GM12878 (cell line): Measurements from ENCODE around the gene TMEM207. TPM values are rescaled to one million over a fixed set of nuclear protein-coding genes. Genes with fewer than 3 reads are reported as not detected.

Experiments
- ATAC-seq: fragments of 200-7000 bp; cut with Tn5 transposase; 3 replicates; pipeline ENCODE4 v1.9.1; 2020; ENCODE audit warnings: mild to moderate bottlenecking, moderate library complexity
- BruUV-seq: library from RNA; stranded (reverse); fragments of 400-500 nt; replicated peaks from 2 replicates; lab custom pipeline; 2021; lab: Mats Ljungman, UMichigan
- CTCF ChIA-PET: fragments of 300-600 bp; sonication (Branson Sonifier 250); formaldehyde crosslinking; extraction: SDS; loops from one replicate; lab custom pipeline; 2021; ENCODE audit warnings: inconsistent platforms; lab: Yijun Ruan, JAX
- POLR2A ChIA-PET: fragments of 350-600 bp; formaldehyde crosslinking; extraction: SDS; loops from one replicate; lab custom pipeline; 2021; ENCODE audit warnings: inconsistent platforms; lab: Charles Lee
- RAD21 ChIA-PET: fragments of 300-600 bp; sonication (Branson Sonifier 250); formaldehyde crosslinking; loops from one replicate; lab custom pipeline; 2023; ENCODE audit warnings: antibody characterized with exemption; ENCODE audit not compliant: unreplicated experiment; lab: Charles Lee
- SMC1A ChIA-PET: fragments of 300-600 bp; sonication (Branson Sonifier 250); formaldehyde crosslinking; loops from one replicate; lab custom pipeline; 2023; ENCODE audit not compliant: unreplicated experiment, uncharacterized antibody; lab: Charles Lee
- DNase-seq: peaks from one replicate; pipeline ENCODE4 v3.0.0-alpha.2; 2011; ENCODE audit warnings: low read depth, low spot score
- FAIRE-seq: peaks from 3 replicates; lab custom pipeline; 2011; peaks lifted over from hg19 to GRCh38; lab: Jason Lieb, UNC
- H2AFZ ChIP-seq: 2 replicates; pipeline ENCODE4 v1.6.0; 2011; ENCODE audit warnings: low read depth, low read length, control low read depth; ENCODE audit not compliant: control insufficient read depth
- H3K27ac ChIP-seq: 2 replicates; pipeline ENCODE4 v1.5.1; 2011; ENCODE audit warnings: control low read depth; ENCODE audit not compliant: control insufficient read depth, insufficient read depth
- H3K27me3 ChIP-seq, 2 experiments: replicated peaks in 1 of 2; 2 replicates each; pipeline versions ENCODE4 v1.6.0 to v1.6.1; 2011; ENCODE audit warnings: low read length in 1 of 2; ENCODE audit not compliant: control insufficient read depth in 2 of 2, insufficient read depth in 2 of 2
- H3K36me3 ChIP-seq, 2 experiments: 2 replicates each; pipeline ENCODE4 v1.5.1; 2011; ENCODE audit warnings: low read length in 1 of 2; ENCODE audit not compliant: control insufficient read depth in 2 of 2, insufficient read depth in 2 of 2
- H3K4me1 ChIP-seq: 2 replicates; pipeline ENCODE4 v1.6.1; 2011; ENCODE audit warnings: mild to moderate bottlenecking, low read length, moderate library complexity, mixed read lengths; ENCODE audit not compliant: control insufficient read depth, insufficient read depth
- H3K4me2 ChIP-seq: 2 replicates; pipeline ENCODE4 v1.6.0; 2011; ENCODE audit warnings: control low read depth; ENCODE audit not compliant: control insufficient read depth, insufficient read depth
- H3K4me3 ChIP-seq: fragments of 200-600 bp; sonication (generic); 2 replicates; pipeline ENCODE4 v1.5.1; 2016
- H3K79me2 ChIP-seq: 2 replicates; pipeline ENCODE4 v1.6.0; 2011; ENCODE audit warnings: low read length; ENCODE audit not compliant: control insufficient read depth, insufficient read depth
- H3K9ac ChIP-seq: 2 replicates; pipeline ENCODE4 v1.8.0; 2011; ENCODE audit warnings: low read length, control low read depth, mixed read lengths; ENCODE audit not compliant: control insufficient read depth, insufficient read depth
- H3K9me3 ChIP-seq: replicated peaks from 3 replicates; pipeline ENCODE4 v1.5.1; 2011; ENCODE audit warnings: mild to moderate bottlenecking, low read length; ENCODE audit not compliant: control insufficient read depth, insufficient read depth
- H4K20me1 ChIP-seq: 2 replicates; pipeline ENCODE4 v1.6.0; 2011; ENCODE audit not compliant: control insufficient read depth, insufficient read depth
- CBX5 ChIP-seq: sonication (generic); IDR thresholded peaks from 2 replicates; pipeline ENCODE4 v1.6.1; 2016; ENCODE audit warnings: low read depth, moderate library complexity, mild to moderate bottlenecking, inconsistent platforms
- CHD1 ChIP-seq: IDR thresholded peaks from 2 replicates; pipeline ENCODE4 v1.6.1; 2012; ENCODE audit warnings: low read depth, low read length, improper control_type of control experiment
- CREM ChIP-seq: IDR thresholded peaks from 2 replicates; pipeline ENCODE4 v1.6.1; 2014; ENCODE audit warnings: antibody characterized with exemption, low read depth
- ETV6 ChIP-seq, 2 experiments: fragments of 450-650 bp in 1 of 2; IDR thresholded peaks in 1 of 2; conservative IDR thresholded peaks in 1 of 2; 2 replicates each; pipeline ENCODE4 v1.6.1; 2014; ENCODE audit warnings: antibody characterized with exemption in 1 of 2, borderline replicate concordance in 1 of 2, low read depth in 1 of 2, mild to moderate bottlenecking in 1 of 2, moderate library complexity in 1 of 2
- JUND ChIP-seq: IDR thresholded peaks from 2 replicates; pipeline ENCODE4 v1.6.1; 2012; ENCODE audit warnings: low read depth, mild to moderate bottlenecking, low read length, improper control_type of control experiment, moderate library complexity
- KLF5 ChIP-seq: fragments of 450-650 bp; IDR thresholded peaks from 2 replicates; pipeline ENCODE4 v1.6.1; 2014; ENCODE audit warnings: mild to moderate bottlenecking; ENCODE audit not compliant: partially characterized antibody
- MEF2B ChIP-seq: fragments of 450-650 bp; IDR thresholded peaks from 2 replicates; pipeline ENCODE4 v1.6.1; 2018; ENCODE audit warnings: mild to moderate bottlenecking, moderate library complexity; ENCODE audit not compliant: partially characterized antibody, poor library complexity, severe bottlenecking
- MTA2 ChIP-seq: fragments of 450-650 bp; IDR thresholded peaks from 2 replicates; pipeline ENCODE4 v1.6.1; 2016; ENCODE audit warnings: low read depth, mild to moderate bottlenecking, moderate library complexity
- RB1 ChIP-seq: fragments of 450-650 bp; formaldehyde crosslinking; IDR thresholded peaks from 2 replicates; pipeline ENCODE4 v1.6.1; 2017; ENCODE audit warnings: mild to moderate bottlenecking, borderline replicate concordance
- RFX5 ChIP-seq: IDR thresholded peaks from 2 replicates; pipeline ENCODE4 v1.6.1; 2011; ENCODE audit warnings: low read depth, low read length, improper control_type of control experiment
- SMAD5 ChIP-seq: IDR thresholded peaks from 2 replicates; pipeline ENCODE4 v1.6.1; 2016; ENCODE audit warnings: antibody characterized with exemption, low read depth
- STAT1 ChIP-seq: fragments of 450-650 bp; conservative IDR thresholded peaks from 2 replicates; pipeline ENCODE4 v1.6.1; 2014; ENCODE audit warnings: antibody characterized with exemption, mild to moderate bottlenecking
- ZZZ3 ChIP-seq: IDR thresholded peaks from 2 replicates; pipeline ENCODE4 v1.6.1; 2011; ENCODE audit warnings: low read depth; ENCODE audit not compliant: control insufficient read depth, insufficient read length
- in situ Hi-C: fragments of 300-500 bp; cut with MboI; formaldehyde crosslinking; loops from 9 replicates; pipeline ENCODE4 v1.14.3; 2018; ENCODE audit warnings: mixed read lengths
- intact Hi-C: fragments of 100-400 bp; cut with micrococcal nuclease; formaldehyde crosslinking; loops from one replicate; pipeline ENCODE4 v1.14.2; 2022; ENCODE audit not compliant: unreplicated experiment
- polyA plus RNA-seq, 11 experiments: library from polyadenylated mRNA; depleted of rRNA in 4 of 11; unstranded in 6 of 11; stranded (reverse) in 5 of 11; fragments of >200 nt; fragmentation: Nextera tagmentation in 4 of 11; fragmentation: Illumina TruSeq in 1 of 11; extraction: Ambion mirVana in 4 of 11; extraction: Trizol in 1 of 11; gene quantifications; 1 replicate in 1 of 11; 2 replicates in 10 of 11; pipeline versions ENCODE4 v1.2.1 to v1.2.3, GENCODE V29; 2011 to 2016; ENCODE audit warnings: inconsistent platforms in 2 of 11, missing spikeins in 2 of 11, low read depth in 1 of 11
- total RNA-seq, 4 experiments: library from RNA; depleted of rRNA in 3 of 4; stranded (reverse); fragments of >200 nt in 3 of 4; fragmentation: Illumina TruSeq in 1 of 4; extraction: Trizol in 1 of 4; gene quantifications; 2 replicates each; pipeline versions ENCODE4 v1.2.1 to v1.2.3, GENCODE V29; 2013 to 2021
- TF ChIP-seq, protein P1 (sequence below): fragments of 450-650 bp; formaldehyde crosslinking; IDR thresholded peaks from 2 replicates; pipeline ENCODE4 v1.5.0; 2022; ENCODE audit warnings: mild to moderate bottlenecking, missing genetic modification characterization

Gene TMEM207
- total and polyA plus RNA-seq, 10 of the 15 experiments (the other 5 are each of a cell fraction or from before 2014, with no cell fraction given), result not detected

DNA sequence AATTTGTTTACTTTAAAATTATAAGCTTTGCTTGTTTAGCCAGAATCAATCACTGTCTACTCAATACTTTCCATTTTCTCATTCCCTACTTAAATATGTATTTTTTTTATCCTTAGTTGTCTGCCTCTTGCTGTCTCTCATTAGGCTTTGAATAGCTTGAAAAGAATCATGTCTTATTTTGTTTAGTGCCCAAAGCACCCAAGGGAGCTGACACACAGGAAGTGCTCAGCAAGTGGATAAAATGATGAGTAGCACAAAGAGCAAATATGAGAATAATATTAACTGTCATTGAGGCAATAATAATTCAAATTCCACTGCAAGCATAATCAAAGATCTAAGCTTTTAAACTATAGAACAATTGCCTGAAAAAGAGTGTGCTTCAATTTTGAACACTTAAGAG is 45.2 kb upstream of the TMEM207 start:
- SMC1A ChIA-PET, result no interaction called here

More for the DNA sequence above, 45.2 kb upstream of the TMEM207 start:
- ChIA-PET CTCF (interaction anchor here (0.9 kb wide), 1 partner anchor 16 kb away, joined by 3 read pairs; no protein-coding TSS in a partner anchor), POLR2A (no interaction called here), RAD21 (no interaction called here)
- Histone ChIP-seq H3K9ac (no peak overlapping the region), H3K4me3 (no peak overlapping the region), H3K4me2 (no peak overlapping the region), H3K9me3 (no peaks in the 10 kb centered on the region), H4K20me1 (no peaks in the 10 kb centered on the region), H3K27ac (no peak overlapping the region), H3K36me3 (no peaks in the 10 kb centered on the region), H3K79me2 (no peaks in the 10 kb centered on the region), H3K4me1 (no peaks in the 10 kb centered on the region; the same call in 1 of the 2 replicates), H2AFZ (no peak overlapping the region), H3K27me3 (no peaks in the 10 kb centered on the region; a peak in 1 of 4 replicates)
- TF ChIP-seq RFX5 (no peak), CREM (no peak), JUND (no peak), CHD1 (no peak), MEF2B (no peak), STAT1 (no peak), MTA2 (no peak), ETV6 (conservative IDR thresholded peaks at IDR 0.05 in 1 of 2, IDR thresholded peaks at IDR 0.05 in 1 of 2; ENCODE audit: borderline replicate concordance in 1 of 2, low read depth in 1 of 2) (no peak), SMAD5 (no peak), KLF5 (no peak), RB1 (no peak), CBX5 (no peak), ZZZ3 (no peak)
- TF ChIP-seq, protein P1, sequence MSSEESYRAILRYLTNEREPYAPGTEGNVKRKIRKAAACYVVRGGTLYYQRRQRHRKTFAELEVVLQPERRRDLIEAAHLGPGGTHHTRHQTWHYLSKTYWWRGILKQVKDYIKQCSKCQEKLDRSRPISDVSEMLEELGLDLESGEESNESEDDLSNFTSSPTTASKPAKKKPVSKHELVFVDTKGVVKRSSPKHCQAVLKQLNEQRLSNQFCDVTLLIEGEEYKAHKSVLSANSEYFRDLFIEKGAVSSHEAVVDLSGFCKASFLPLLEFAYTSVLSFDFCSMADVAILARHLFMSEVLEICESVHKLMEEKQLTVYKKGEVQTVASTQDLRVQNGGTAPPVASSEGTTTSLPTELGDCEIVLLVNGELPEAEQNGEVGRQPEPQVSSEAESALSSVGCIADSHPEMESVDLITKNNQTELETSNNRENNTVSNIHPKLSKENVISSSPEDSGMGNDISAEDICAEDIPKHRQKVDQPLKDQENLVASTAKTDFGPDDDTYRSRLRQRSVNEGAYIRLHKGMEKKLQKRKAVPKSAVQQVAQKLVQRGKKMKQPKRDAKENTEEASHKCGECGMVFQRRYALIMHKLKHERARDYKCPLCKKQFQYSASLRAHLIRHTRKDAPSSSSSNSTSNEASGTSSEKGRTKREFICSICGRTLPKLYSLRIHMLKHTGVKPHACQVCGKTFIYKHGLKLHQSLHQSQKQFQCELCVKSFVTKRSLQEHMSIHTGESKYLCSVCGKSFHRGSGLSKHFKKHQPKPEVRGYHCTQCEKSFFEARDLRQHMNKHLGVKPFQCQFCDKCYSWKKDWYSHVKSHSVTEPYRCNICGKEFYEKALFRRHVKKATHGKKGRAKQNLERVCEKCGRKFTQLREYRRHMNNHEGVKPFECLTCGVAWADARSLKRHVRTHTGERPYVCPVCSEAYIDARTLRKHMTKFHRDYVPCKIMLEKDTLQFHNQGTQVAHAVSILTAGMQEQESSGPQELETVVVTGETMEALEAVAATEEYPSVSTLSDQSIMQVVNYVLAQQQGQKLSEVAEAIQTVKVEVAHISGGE (CRISPR knock-in tag), result no peak
- BruUV-seq, result no TSS peak
- intact Hi-C loops, result no loop called here
- DNase-seq (no peak), FAIRE-seq (no peak), ATAC-seq (no peak)
- in situ Hi-C loops, result no loop called here
